Calu3 (cell line): Measurements from ENCODE around the gene MSI2. TPM values are rescaled to one million over a fixed set of nuclear protein-coding genes. Genes with fewer than 3 reads are reported as not detected.

ENCODE experiments used
- BruUV-seq: library from RNA; stranded (reverse); fragments of 400-500 nt; replicated peaks from 2 replicates; lab custom pipeline; 2021; lab: Mats Ljungman, UMichigan
- CTCF ChIA-PET: fragments of 300-600 bp; sonication (Branson Sonifier 250); formaldehyde crosslinking; loops from one replicate; lab custom pipeline; 2022; ENCODE audit warnings: antibody characterized with exemption; lab: Charles Lee
- DNase-seq: peaks from one replicate; pipeline ENCODE4 v3.0.0; 2022
- H3K27ac Mint-ChIP-seq: one replicate; pipeline ENCODE4 v1.8.0; 2022; ENCODE audit warnings: mixed read lengths; ENCODE audit not compliant: unreplicated experiment
- H3K27me3 Mint-ChIP-seq: one replicate; pipeline ENCODE4 v1.8.0; 2022; ENCODE audit warnings: mixed read lengths; ENCODE audit not compliant: unreplicated experiment
- H3K36me3 Mint-ChIP-seq: one replicate; pipeline ENCODE4 v1.8.0; 2022; ENCODE audit warnings: mild to moderate bottlenecking, moderate library complexity, mixed read lengths; ENCODE audit not compliant: insufficient read depth, unreplicated experiment
- H3K4me1 Mint-ChIP-seq: one replicate; pipeline ENCODE4 v1.8.0; 2022; ENCODE audit warnings: mild to moderate bottlenecking, low read depth, mixed read lengths; ENCODE audit not compliant: unreplicated experiment
- H3K4me3 Mint-ChIP-seq: one replicate; pipeline ENCODE4 v1.8.0; 2022; ENCODE audit warnings: mild to moderate bottlenecking, low read depth, moderate library complexity, mixed read lengths; ENCODE audit not compliant: unreplicated experiment
- H3K9me3 Mint-ChIP-seq: one replicate; pipeline ENCODE4 v1.8.0; 2022; ENCODE audit warnings: low read depth, mixed read lengths; ENCODE audit not compliant: unreplicated experiment
- intact Hi-C: fragments of 100-400 bp; cut with micrococcal nuclease; formaldehyde crosslinking; loops from one replicate; pipeline ENCODE4 v1.10.0; 2022; ENCODE audit not compliant: unreplicated experiment
- total RNA-seq: library from RNA; stranded (reverse); gene quantifications from 2 replicates; pipeline ENCODE4 v1.2.3, GENCODE V29; 2022
- TF ChIP-seq, protein P1 (sequence below): fragments of 200-600 bp; IDR thresholded peaks from one replicate; pipeline ENCODE4 v1.8.0; 2022; ENCODE audit warnings: antibody characterized with exemption; ENCODE audit not compliant: unreplicated experiment

Gene MSI2
- total RNA-seq, 1 experiment from 2014 or later = 66.4 TPM

- Mint-ChIP-seq H3K4me1 (no peaks in the 10 kb centered on the region), H3K9me3 (no peaks in the 10 kb centered on the region), H3K27me3 (no peaks in the 10 kb centered on the region), H3K4me3 (no peak overlapping the region), H3K27ac (no peak overlapping the region), H3K36me3 (peaks cover 5% of the 10 kb centered on the region)
- intact Hi-C loops = no loop called here
- no peak for DNase-seq
- CTCF ChIA-PET = interaction anchor here (0.7 kb wide), 1 partner anchor 9 kb away, joined by 6 read pairs; no protein-coding TSS in a partner anchor
- BruUV-seq = no TSS peak
- TF ChIP-seq, protein P1, sequence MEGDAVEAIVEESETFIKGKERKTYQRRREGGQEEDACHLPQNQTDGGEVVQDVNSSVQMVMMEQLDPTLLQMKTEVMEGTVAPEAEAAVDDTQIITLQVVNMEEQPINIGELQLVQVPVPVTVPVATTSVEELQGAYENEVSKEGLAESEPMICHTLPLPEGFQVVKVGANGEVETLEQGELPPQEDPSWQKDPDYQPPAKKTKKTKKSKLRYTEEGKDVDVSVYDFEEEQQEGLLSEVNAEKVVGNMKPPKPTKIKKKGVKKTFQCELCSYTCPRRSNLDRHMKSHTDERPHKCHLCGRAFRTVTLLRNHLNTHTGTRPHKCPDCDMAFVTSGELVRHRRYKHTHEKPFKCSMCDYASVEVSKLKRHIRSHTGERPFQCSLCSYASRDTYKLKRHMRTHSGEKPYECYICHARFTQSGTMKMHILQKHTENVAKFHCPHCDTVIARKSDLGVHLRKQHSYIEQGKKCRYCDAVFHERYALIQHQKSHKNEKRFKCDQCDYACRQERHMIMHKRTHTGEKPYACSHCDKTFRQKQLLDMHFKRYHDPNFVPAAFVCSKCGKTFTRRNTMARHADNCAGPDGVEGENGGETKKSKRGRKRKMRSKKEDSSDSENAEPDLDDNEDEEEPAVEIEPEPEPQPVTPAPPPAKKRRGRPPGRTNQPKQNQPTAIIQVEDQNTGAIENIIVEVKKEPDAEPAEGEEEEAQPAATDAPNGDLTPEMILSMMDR = no peak
Measured at GRCh38 chr17:57651996-57652395, 395.7 kb downstream of the MSI2 start.

DNA sequence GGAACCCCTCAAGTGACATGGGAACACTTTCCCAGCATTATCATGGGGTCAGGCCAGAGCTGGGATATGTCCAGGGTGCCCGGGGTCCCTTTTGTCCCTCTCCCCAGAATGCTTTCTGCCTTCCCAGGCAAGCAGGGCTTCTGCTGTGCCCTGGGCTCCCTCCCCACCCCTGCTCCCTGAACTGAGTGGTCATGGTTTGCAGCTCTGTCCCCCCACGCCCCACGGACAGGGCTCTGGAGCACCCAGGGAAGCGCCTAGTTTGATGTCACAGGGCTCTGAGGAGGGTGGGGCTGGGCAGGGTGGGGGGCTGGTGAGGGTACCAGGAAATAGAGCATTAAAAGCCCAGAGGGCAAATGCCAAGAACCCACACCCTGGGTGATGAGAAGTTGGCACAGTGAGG is 396.5 kb downstream of the MSI2 start:
- CTCF ChIA-PET = interaction anchor here (0.5 to 0.7 kb wide), 2 partner anchors 9 to 16 kb away, joined by 3 to 6 read pairs; no protein-coding TSS in a partner anchor
- H3K9me3 Mint-ChIP-seq = no peaks in the 10 kb centered on the region
- TF ChIP-seq, protein P1 = no peak
- no peak overlapping the region for H3K27ac Mint-ChIP-seq
- H3K4me3 Mint-ChIP-seq = no peak overlapping the region
- no peak for DNase-seq
- peaks cover 5% of the 10 kb centered on the region for H3K36me3 Mint-ChIP-seq
- no peaks in the 10 kb centered on the region for H3K27me3 Mint-ChIP-seq
- intact Hi-C loops = no loop called here
- no TSS peak for BruUV-seq
- H3K4me1 Mint-ChIP-seq = no peaks in the 10 kb centered on the region

- no peaks in the 10 kb centered on the region for H3K9me3 Mint-ChIP-seq
- H3K4me1 Mint-ChIP-seq = no peaks in the 10 kb centered on the region
- TF ChIP-seq, protein P1 = no peak
- no peaks in the 10 kb centered on the region for H3K27me3 Mint-ChIP-seq
- H3K4me3 Mint-ChIP-seq = no peak overlapping the region
- no TSS peak for BruUV-seq
- intact Hi-C loops = no loop called here
- H3K27ac Mint-ChIP-seq = no peak overlapping the region
- no peak for DNase-seq
- H3K36me3 Mint-ChIP-seq = peaks cover 5% of the 10 kb centered on the region
- CTCF ChIA-PET = interaction anchor here (0.5 kb wide), 1 partner anchor 16 kb away, joined by 3 read pairs; no protein-coding TSS in a partner anchor
Measured at GRCh38 chr17:57653279-57653678, 397.0 kb downstream of the MSI2 start.

GRCh38 chr17:57654040-57654775 is 397.9 kb downstream of the MSI2 start:
- Mint-ChIP-seq H3K9me3 (no peaks in the 10 kb centered on the region), H3K4me3 (no peak overlapping the region), H3K27me3 (no peaks in the 10 kb centered on the region), H3K27ac (no peak overlapping the region), H3K36me3 (peaks cover 5% of the 10 kb centered on the region), H3K4me1 (no peaks in the 10 kb centered on the region)
- CTCF ChIA-PET = no interaction called here
- intact Hi-C loops = no loop called here
- DNase-seq = no peak
- TF ChIP-seq, protein P1 = no peak
- BruUV-seq = no TSS peak
